Colonic mucosa (tissue), 4 donors: ENCODE data around the gene VWA8. TPM values are rescaled to one million over a fixed set of nuclear protein-coding genes. Genes with fewer than 3 reads are reported as not detected.

ENCODE experiments used
- DNase-seq: peaks from one replicate; pipeline ENCODE4 v3.0.0-alpha.2; 2020
- H3K27ac ChIP-seq: fragments of 200-600 bp; one replicate; pipeline ENCODE4 v1.8.0; 2021
- H3K27me3 ChIP-seq: fragments of 200-600 bp; one replicate; pipeline ENCODE4 v1.8.0; 2021
- H3K36me3 ChIP-seq: fragments of 200-600 bp; one replicate; pipeline ENCODE4 v1.8.0; 2021
- H3K4me1 ChIP-seq: fragments of 200-600 bp; one replicate; pipeline ENCODE4 v1.8.0; 2021; ENCODE audit warnings: mild to moderate bottlenecking
- H3K4me3 ChIP-seq: fragments of 200-600 bp; one replicate; pipeline ENCODE4 v1.8.0; 2021
- H3K9ac ChIP-seq, 2 donors: one replicate each; pipeline ENCODE4 v1.7.0; 2013; ENCODE audit warnings: control low read depth in 2 of 2, low read depth in 2 of 2, low read length in 2 of 2
- H3K9me3 ChIP-seq: fragments of 200-600 bp; one replicate; pipeline ENCODE4 v1.8.0; 2021
- intact Hi-C: fragments of 100-400 bp; cut with DNase I; formaldehyde crosslinking; loops from one replicate; pipeline ENCODE4 v1.14.1; 2022
- total RNA-seq, 2 donors: library from RNA; stranded (reverse); fragmentation: NEBNext Ultra II Directional in 1 of 2; extraction: Animal tissue kit (Norgen Biotek cat#: 25700) in 1 of 2; gene quantifications; one replicate each; pipeline ENCODE4 v1.2.1, GENCODE V29; 2021
- TF ChIP-seq, protein P1 (sequence below): fragments of 200-600 bp; IDR thresholded peaks from one replicate; pipeline ENCODE4 v1.8.0; 2022; ENCODE audit warnings: antibody characterized with exemption, mild to moderate bottlenecking
- donor health status: healthy.
- donor health status: DM: no; HTN: no; CAD: no.
- donor health status: DM: no; HTN: no; CAD: no.

Gene VWA8
- total RNA-seq, 2 donors from 2014 or later: 23.8 to 31.8 TPM

DNA sequence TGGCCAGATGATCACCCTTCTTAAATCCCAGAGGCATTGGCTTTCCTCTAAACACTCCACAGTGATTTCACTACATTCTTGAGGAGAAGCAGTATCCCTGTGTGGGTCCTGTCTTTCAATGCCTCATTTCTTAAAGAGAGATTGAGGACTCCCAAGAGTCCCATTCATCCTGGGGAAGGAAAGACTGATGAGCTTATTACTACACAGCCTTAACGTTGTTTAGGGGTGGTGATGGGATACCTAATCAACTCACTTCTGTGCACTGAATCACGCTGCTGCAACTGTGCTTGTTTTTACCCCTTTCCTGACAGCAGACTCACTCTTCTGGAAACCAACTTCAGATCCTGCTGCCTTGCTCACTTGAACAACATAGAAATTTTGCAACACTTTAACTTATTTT is 300.5 kb downstream of the VWA8 start:
- no peak overlapping the region for H3K27ac ChIP-seq
- intact Hi-C loops: no loop called here
- no peak for DNase-seq
- no peak overlapping the region for H3K9ac ChIP-seq
- no peaks in the 10 kb centered on the region for H3K36me3 ChIP-seq
- H3K9me3 ChIP-seq: no peaks in the 10 kb centered on the region
- TF ChIP-seq, protein P1, sequence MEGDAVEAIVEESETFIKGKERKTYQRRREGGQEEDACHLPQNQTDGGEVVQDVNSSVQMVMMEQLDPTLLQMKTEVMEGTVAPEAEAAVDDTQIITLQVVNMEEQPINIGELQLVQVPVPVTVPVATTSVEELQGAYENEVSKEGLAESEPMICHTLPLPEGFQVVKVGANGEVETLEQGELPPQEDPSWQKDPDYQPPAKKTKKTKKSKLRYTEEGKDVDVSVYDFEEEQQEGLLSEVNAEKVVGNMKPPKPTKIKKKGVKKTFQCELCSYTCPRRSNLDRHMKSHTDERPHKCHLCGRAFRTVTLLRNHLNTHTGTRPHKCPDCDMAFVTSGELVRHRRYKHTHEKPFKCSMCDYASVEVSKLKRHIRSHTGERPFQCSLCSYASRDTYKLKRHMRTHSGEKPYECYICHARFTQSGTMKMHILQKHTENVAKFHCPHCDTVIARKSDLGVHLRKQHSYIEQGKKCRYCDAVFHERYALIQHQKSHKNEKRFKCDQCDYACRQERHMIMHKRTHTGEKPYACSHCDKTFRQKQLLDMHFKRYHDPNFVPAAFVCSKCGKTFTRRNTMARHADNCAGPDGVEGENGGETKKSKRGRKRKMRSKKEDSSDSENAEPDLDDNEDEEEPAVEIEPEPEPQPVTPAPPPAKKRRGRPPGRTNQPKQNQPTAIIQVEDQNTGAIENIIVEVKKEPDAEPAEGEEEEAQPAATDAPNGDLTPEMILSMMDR: no peak
- H3K27me3 ChIP-seq: no peaks in the 10 kb centered on the region
- no peak overlapping the region for H3K4me3 ChIP-seq
- H3K4me1 ChIP-seq: no peaks in the 10 kb centered on the region

DNA sequence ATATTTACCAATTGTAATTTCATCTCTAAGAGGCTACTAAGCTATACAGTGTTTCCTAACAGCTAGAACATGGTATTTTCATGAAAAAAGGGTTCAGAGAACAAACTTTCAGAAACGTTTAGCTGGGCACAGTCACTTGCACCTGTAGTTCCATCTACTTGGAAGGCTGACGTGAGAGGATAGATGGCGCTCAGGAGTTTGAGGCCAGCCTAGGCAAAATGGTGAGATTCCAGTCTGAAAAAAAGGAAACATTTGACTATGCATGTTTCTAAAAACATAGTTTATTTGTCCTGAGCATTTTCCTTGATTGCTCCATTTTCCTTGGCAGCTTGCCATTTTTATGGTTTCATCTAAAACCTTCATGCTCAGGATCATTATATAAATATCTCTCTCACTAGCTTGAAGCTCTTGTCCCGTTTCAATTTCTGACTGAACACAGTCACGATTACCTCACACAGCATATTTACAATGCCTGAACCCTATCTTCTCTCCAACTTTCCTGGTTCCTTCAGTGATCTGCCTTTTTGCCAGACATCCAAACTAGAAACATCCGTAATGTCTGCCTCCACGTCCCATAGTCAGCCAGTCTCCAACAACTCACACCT is 302.8 kb downstream of the VWA8 start:
- TF ChIP-seq, protein P1: no peak
- DNase-seq: no peak
- H3K4me1 ChIP-seq: no peaks in the 10 kb centered on the region
- no peaks in the 10 kb centered on the region for H3K36me3 ChIP-seq
- H3K27ac ChIP-seq: no peak overlapping the region
- H3K27me3 ChIP-seq: no peaks in the 10 kb centered on the region
- intact Hi-C loops: no loop called here
- no peaks in the 10 kb centered on the region for H3K9me3 ChIP-seq
- no peak overlapping the region for H3K4me3 ChIP-seq
- no peak overlapping the region for H3K9ac ChIP-seq

DNA sequence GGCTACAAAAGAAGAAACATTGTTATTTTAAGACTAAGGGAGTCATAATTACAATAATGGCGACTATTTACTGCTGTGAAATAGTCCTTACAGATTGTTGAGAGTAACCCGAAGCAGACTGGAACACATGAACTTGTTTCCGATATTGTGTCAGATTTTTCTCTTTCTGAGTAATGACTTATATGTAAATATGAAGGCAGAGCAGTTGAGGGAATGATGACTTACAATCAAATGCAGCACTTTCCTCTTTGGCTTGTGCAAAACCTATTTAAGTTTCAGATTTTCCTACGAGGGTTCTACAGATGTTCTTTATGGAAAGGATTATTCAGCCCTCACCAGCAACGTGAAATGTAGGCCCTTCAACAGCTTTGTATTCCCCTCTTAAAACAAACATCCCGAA is 304.9 kb downstream of the VWA8 start:
- Histone ChIP-seq H3K9me3 (no peaks in the 10 kb centered on the region), H3K27ac (no peak overlapping the region), H3K4me1 (no peaks in the 10 kb centered on the region), H3K36me3 (no peaks in the 10 kb centered on the region), H3K9ac (no peak overlapping the region), H3K4me3 (no peak overlapping the region), H3K27me3 (no peaks in the 10 kb centered on the region)
- DNase-seq: no peak
- TF ChIP-seq, protein P1: no peak
- intact Hi-C loops: no loop called here

DNA sequence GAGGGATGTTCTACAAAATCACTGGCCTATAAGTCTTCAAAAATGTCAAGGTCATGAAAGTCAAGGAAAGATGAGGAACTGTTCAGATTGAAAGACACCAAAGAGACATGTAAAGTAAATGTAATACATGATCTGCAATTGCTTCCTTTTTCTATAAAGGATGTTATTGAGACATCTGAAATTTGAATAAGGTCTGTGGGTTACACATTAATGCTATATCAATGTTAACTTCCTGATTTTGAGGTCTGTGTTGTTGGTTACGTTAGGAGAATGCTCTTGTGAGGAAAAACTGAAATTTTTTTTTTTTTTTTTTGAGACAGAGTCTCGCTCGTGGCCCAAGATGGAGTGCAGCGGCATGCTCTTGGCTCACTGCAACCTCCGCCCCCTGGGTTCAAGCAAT is 306.1 kb downstream of the VWA8 start:
- Histone ChIP-seq H3K4me1 (no peaks in the 10 kb centered on the region), H3K4me3 (no peak overlapping the region), H3K27me3 (no peaks in the 10 kb centered on the region), H3K9me3 (no peaks in the 10 kb centered on the region), H3K9ac (no peak overlapping the region), H3K36me3 (no peaks in the 10 kb centered on the region), H3K27ac (no peak overlapping the region)
- intact Hi-C loops: loop anchor here (5.0 kb wide), 2 partner anchors 242 to 302 kb away; no protein-coding TSS in a partner anchor
- TF ChIP-seq, protein P1: no peak
- no peak for DNase-seq

DNA sequence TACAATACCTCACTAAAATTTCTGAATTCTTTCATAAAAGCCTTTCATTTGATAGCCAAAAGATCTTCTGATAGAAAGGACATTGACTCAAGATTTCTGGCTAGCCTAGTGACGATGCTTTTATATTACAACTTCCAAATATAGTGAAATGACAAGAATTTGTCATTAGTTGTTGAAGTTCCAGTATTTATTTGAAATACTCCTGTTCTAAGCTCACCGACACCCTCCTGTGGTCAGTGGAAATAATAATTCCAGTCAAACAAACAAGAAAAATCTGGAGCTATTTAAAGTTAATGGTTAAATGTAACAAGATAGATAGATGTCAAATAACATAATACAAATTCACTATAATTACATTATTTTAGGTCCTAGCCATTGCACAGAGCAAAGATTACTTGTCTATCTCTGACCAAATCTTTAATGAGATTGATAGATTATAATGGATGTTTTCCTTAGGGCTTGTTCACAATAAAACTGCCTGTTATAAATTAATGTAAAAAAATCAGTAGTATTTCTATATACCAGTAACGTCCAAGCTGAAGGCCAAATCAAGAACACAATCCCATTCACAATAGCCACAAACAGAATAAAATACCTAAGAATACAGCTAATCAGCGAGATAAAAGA is 308.1 kb downstream of the VWA8 start:
- Histone ChIP-seq H3K9me3 (no peaks in the 10 kb centered on the region), H3K4me3 (no peak overlapping the region), H3K9ac (no peak overlapping the region), H3K4me1 (no peaks in the 10 kb centered on the region), H3K27me3 (no peaks in the 10 kb centered on the region), H3K36me3 (no peaks in the 10 kb centered on the region), H3K27ac (no peak overlapping the region)
- TF ChIP-seq, protein P1: peak; percentile 55
- intact Hi-C loops: loop anchor here (5.0 kb wide), 2 partner anchors 241 to 301 kb away; no protein-coding TSS in a partner anchor
- DNase-seq: no peak
